Neural cell (in vitro differentiated cells): ENCODE data around the gene IFI27. TPM values are rescaled to one million over a fixed set of nuclear protein-coding genes. Genes with fewer than 3 reads are reported as not detected.

Experiments
- H2AFZ ChIP-seq: fragments of 200-600, 300-800 bp; sonication (generic), shearing (Covaris generic); 2 replicates; pipeline ENCODE4 v1.6.0; 2014; ENCODE audit warnings: low read depth, mild to moderate bottlenecking, antibody characterized with exemption, low read length, moderate library complexity
- H3F3A ChIP-seq: fragments of 200-600 bp; shearing (Covaris generic); 2 replicates; pipeline ENCODE4 v1.6.1; 2016; ENCODE audit warnings: mild to moderate bottlenecking, moderate library complexity, mixed read lengths, antibody characterized with exemption, low read length; ENCODE audit not compliant: insufficient read depth, poor library complexity, severe bottlenecking
- H3K27ac ChIP-seq: fragments of 200-600, 300-800 bp; sonication (generic), shearing (Covaris generic); 2 replicates; pipeline ENCODE4 v1.5.1; 2014; ENCODE audit warnings: mild to moderate bottlenecking, low read length, moderate library complexity
- H3K27me3 ChIP-seq: fragments of 300-800, 200-600 bp; sonication (generic), shearing (Covaris generic); 2 replicates; pipeline ENCODE4 v1.6.0; 2014; ENCODE audit warnings: mild to moderate bottlenecking, low read depth, low read length, moderate library complexity; ENCODE audit not compliant: insufficient read depth
- H3K36me3 ChIP-seq: fragments of 300-800, 200-600 bp; sonication (generic), shearing (Covaris generic); 2 replicates; pipeline ENCODE4 v1.5.1; 2014; ENCODE audit warnings: mild to moderate bottlenecking, antibody characterized with exemption, low read length, moderate library complexity; ENCODE audit not compliant: insufficient read depth
- H3K4me2 ChIP-seq: fragments of 300-800, 200-600 bp; sonication (generic), shearing (Covaris generic); 2 replicates; pipeline ENCODE4 v1.6.0; 2014; ENCODE audit warnings: mild to moderate bottlenecking, low read length
- H3K4me3 ChIP-seq: fragments of 300-800, 200-600 bp; sonication (generic), shearing (Covaris generic); 2 replicates; pipeline ENCODE4 v1.5.1; 2014; ENCODE audit warnings: mild to moderate bottlenecking, low read length, moderate library complexity
- H3K79me2 ChIP-seq: fragments of 200-600 bp; shearing (Covaris generic); replicated peaks from 2 replicates; pipeline ENCODE4 v1.6.0; 2014; ENCODE audit warnings: mild to moderate bottlenecking, low read length, moderate library complexity; ENCODE audit not compliant: insufficient read depth
- H3K9ac ChIP-seq: fragments of 300-800, 200-600 bp; sonication (generic), shearing (Covaris generic); 2 replicates; pipeline ENCODE4 v1.6.1; 2016; ENCODE audit warnings: mild to moderate bottlenecking, low read length, mixed read lengths
- H3K9me2 ChIP-seq: fragments of 200-600 bp; shearing (Covaris generic); 2 replicates; pipeline ENCODE4 v1.6.1; 2016; ENCODE audit warnings: mild to moderate bottlenecking, low read length, mixed read lengths; ENCODE audit not compliant: insufficient read depth
- H3K9me3 ChIP-seq: fragments of 200-600, 300-800 bp; sonication (generic), shearing (Covaris generic); 2 replicates; pipeline ENCODE4 v1.6.1; 2016; ENCODE audit warnings: mild to moderate bottlenecking, mixed run types, low read length, moderate library complexity, mixed read lengths
- H4K20me1 ChIP-seq: fragments of 200-600 bp; shearing (Covaris generic); 2 replicates; pipeline ENCODE4 v1.6.1; 2016; ENCODE audit warnings: mild to moderate bottlenecking, mixed run types; ENCODE audit not compliant: insufficient read depth
- CTCF ChIP-seq: fragments of 450-650 bp; IDR thresholded peaks from 2 replicates; pipeline ENCODE4 v1.5.1; 2014; ENCODE audit warnings: antibody characterized with exemption, mild to moderate bottlenecking, moderate library complexity; ENCODE audit not compliant: poor library complexity, severe bottlenecking
- EP300 ChIP-seq: fragments of 450-650 bp; conservative IDR thresholded peaks from 2 replicates; pipeline ENCODE4 v1.6.1; 2014; ENCODE audit warnings: antibody characterized with exemption, mild to moderate bottlenecking, moderate library complexity; ENCODE audit not compliant: poor library complexity, severe bottlenecking
- EZH2 ChIP-seq: fragments of 200-600, 300-800 bp; shearing (Covaris generic), sonication (generic); IDR thresholded peaks from 2 replicates; pipeline ENCODE4 v1.6.1; 2014; ENCODE audit warnings: antibody characterized with exemption, low read length, borderline replicate concordance, mild to moderate bottlenecking; ENCODE audit not compliant: insufficient read depth, poor library complexity, severe bottlenecking
- MXI1 ChIP-seq: fragments of 450-650 bp; conservative IDR thresholded peaks from 2 replicates; pipeline ENCODE4 v1.6.1; 2014; ENCODE audit warnings: antibody characterized with exemption, mild to moderate bottlenecking; ENCODE audit not compliant: poor library complexity, severe bottlenecking
- POLR2AphosphoS5 ChIP-seq: IDR thresholded peaks from 2 replicates; pipeline ENCODE4 v1.6.1; 2012
- RAD21 ChIP-seq: fragments of 450-650 bp; conservative IDR thresholded peaks from 2 replicates; pipeline ENCODE4 v1.6.1; 2014; ENCODE audit warnings: antibody characterized with exemption, mild to moderate bottlenecking, moderate library complexity
- REST ChIP-seq: IDR thresholded peaks from 2 replicates; pipeline ENCODE4 v1.6.1; 2012; ENCODE audit warnings: borderline replicate concordance
- SMC3 ChIP-seq: fragments of 450-650 bp; conservative IDR thresholded peaks from 2 replicates; pipeline ENCODE4 v1.6.1; 2014; ENCODE audit warnings: antibody characterized with exemption, mild to moderate bottlenecking, moderate library complexity; ENCODE audit not compliant: poor library complexity
- TAF1 ChIP-seq: IDR thresholded peaks from 2 replicates; pipeline ENCODE4 v1.6.1; 2012; ENCODE audit warnings: low read depth
- polyA plus RNA-seq: library from polyadenylated mRNA; depleted of rRNA; stranded (reverse); fragments of >200 nt; gene quantifications from 2 replicates; pipeline ENCODE4 v1.2.3, GENCODE V29; 2014

IFI27 gene
- polyA plus RNA-seq, 1 donor from 2014 or later, result 2.2 TPM

DNA sequence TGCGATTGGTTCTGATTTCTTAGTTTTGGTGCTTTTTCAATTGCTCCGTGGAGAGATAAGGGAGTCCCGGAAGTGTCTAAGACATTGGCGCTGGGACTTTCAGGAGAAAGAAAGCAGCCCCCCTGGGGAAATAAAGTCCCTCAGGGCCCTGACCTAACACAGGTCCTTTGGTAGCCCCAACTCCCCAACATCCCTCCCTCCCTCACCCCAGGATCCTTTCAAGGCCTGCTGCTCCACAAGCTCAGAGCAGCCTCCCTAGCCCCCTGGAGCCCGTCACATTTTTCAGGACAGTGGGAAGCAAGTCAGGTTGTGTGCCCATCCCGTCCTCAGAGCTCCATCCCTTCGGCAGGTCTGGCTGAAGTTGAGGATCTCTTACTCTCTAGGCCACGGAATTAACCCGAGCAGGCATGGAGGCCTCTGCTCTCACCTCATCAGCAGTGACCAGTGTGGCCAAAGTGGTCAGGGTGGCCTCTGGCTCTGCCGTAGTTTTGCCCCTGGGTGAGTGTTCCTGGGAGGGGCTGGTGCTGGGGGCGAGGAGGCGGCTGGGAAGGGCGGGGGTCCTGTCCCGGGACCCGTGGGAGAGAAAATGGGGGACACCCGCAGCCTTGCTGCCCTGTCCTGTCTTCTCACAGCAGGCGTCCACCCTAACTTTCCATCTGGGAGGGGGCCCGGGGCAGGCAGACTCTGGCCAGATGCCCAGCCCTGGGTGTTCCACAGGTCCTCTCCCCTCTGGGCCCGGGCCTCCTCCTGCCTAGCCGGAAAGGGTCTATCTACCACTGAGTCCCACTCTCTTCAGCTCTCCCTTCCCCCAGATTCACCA is 950 bp downstream of the IFI27 start:
- Histone ChIP-seq H3F3A (no peaks in the 10 kb centered on the region), H3K36me3 (no peaks in the 10 kb centered on the region), H3K9me3 (no peaks in the 10 kb centered on the region), H3K9ac (no peak overlapping the region), H2AFZ (no peak overlapping the region), H4K20me1 (no peaks in the 10 kb centered on the region), H3K9me2 (no peaks in the 10 kb centered on the region), H3K27me3 (no peaks in the 10 kb centered on the region), H3K4me2 (no peak overlapping the region), H3K79me2 (no peaks in the 10 kb centered on the region), H3K27ac (no peak overlapping the region), H3K4me3 (no peak overlapping the region)
- TF ChIP-seq RAD21 (no peak), EP300 (no peak), EZH2 (no peak), SMC3 (no peak), MXI1 (no peak), REST (no peak), TAF1 (no peak), POLR2AphosphoS5 (no peak), CTCF (no peak)

DNA sequence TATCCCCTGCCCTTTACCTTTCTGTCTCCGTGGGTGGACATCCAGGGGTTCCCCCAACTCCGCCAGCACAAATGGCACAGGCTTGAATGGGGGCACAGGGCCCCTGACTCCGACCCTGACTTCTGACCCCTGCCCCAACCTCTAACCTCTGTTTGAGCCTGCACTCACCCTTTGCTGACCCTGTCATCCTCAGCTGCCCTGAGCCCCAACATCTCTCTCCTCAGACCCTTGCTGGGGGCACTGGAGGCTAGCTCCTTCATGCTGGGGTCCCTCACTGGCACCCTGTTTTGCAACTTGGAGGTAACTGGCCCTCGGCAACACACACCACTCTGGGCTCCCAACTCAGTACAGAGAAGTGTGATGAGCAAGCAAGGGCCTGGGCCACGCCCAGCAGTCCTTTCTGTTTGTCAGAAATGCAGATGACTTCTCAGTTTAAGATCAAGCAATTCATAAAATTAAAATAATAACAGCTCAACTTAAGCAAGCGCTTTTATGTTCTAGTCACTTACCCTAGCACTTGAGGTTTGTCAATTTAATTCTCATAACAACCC is 2.1 kb downstream of the IFI27 start:
- no peaks in the 10 kb centered on the region for H3K9me2 ChIP-seq
- no peak overlapping the region for H3K4me3 ChIP-seq
- no peak for TF ChIP-seq RAD21
- no peak for TF ChIP-seq CTCF
- no peak for TF ChIP-seq POLR2AphosphoS5
- no peak for TF ChIP-seq EP300
- TF ChIP-seq TAF1, result no peak
- no peak for TF ChIP-seq REST
- no peak for TF ChIP-seq MXI1
- no peak for TF ChIP-seq EZH2
- TF ChIP-seq SMC3, result no peak
- H3K27me3 ChIP-seq, result no peaks in the 10 kb centered on the region
- no peaks in the 10 kb centered on the region for H3K36me3 ChIP-seq
- H2AFZ ChIP-seq, result no peak overlapping the region
- H3K9me3 ChIP-seq, result no peaks in the 10 kb centered on the region
- no peaks in the 10 kb centered on the region for H3F3A ChIP-seq
- no peaks in the 10 kb centered on the region for H4K20me1 ChIP-seq
- H3K9ac ChIP-seq, result no peak overlapping the region
- H3K27ac ChIP-seq, result no peak overlapping the region
- no peaks in the 10 kb centered on the region for H3K79me2 ChIP-seq
- H3K4me2 ChIP-seq, result no peak overlapping the region
